GM18873 (cell line): ENCODE measurements around the gene CDCA5.
"Not testable (repeated sequence)": the region's sequence is repeated elsewhere in the genome, so short reads cannot be mapped to it uniquely, and the experiment has no call there.

ENCODE experiments used
- ATAC-seq: cut with Tn5 transposase; IDR thresholded peaks from one replicate; pipeline ENCODE4 v1.9.1; 2021; ENCODE audit warnings: mild to moderate bottlenecking, moderate library complexity, moderate number of reproducible peaks; ENCODE audit not compliant: unreplicated experiment, low FRiP score

CDCA5 gene

DNA sequence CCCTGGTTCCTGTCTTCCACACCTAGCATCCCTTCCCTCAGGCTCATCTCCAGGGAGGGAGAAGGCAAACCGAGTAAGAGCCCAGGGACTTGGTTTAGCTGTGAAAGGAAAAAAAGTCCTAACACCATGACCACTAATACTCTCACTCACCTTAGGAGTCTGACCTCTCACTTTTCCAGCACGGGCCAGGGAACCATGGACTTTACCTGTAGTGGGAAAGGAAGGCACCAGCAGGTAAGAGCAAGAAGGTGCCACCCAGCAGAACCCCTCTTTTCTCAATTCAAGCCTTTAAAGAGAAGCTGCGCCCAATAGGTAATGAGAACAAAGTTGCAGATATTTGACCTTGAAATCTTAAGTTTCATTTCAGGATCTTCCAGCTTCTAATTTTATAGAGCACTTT is 37.0 kb upstream of the CDCA5 start:
- no peak for ATAC-seq

GRCh38 chr11:65119670-65119995 is 35.8 kb upstream of the CDCA5 start:
- no peak for ATAC-seq

DNA sequence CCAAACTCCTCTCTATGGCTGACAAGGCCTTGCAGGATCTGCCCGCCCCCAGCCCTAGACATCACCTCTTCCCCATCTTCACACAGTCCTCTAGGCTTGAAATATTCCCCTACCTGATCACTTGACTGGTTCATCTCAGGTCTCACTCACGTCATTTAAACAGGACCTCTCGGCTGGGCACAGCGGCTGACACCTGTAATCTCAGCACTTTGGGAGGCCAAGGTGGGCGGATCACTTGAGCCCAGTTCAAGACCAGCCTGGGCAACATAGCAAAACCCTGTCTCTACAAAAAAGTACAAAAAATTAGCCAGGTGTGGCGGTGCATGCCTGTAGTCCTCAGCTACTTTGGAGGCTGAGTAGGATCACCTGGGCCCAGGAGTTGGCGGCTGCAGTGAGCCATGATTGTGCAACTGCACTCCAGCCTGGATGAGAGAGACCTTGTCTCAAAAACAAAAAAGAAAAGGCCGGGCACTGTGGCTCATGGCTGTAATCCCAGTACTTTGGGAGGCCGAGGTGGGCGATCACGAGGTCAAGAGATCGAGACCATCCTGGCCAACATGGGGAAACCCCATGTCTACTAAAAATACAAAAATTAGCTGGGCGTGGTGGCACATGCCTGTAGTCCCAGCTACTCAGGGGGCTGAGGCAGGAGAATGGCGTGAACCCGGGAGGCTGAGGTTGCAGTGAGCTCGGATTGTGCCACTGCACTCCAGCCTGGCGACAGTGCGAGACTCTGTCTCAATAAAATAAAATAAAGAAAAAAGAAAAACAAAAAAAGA is 35.2 kb upstream of the CDCA5 start:
- ATAC-seq: not testable (repeated sequence)

DNA sequence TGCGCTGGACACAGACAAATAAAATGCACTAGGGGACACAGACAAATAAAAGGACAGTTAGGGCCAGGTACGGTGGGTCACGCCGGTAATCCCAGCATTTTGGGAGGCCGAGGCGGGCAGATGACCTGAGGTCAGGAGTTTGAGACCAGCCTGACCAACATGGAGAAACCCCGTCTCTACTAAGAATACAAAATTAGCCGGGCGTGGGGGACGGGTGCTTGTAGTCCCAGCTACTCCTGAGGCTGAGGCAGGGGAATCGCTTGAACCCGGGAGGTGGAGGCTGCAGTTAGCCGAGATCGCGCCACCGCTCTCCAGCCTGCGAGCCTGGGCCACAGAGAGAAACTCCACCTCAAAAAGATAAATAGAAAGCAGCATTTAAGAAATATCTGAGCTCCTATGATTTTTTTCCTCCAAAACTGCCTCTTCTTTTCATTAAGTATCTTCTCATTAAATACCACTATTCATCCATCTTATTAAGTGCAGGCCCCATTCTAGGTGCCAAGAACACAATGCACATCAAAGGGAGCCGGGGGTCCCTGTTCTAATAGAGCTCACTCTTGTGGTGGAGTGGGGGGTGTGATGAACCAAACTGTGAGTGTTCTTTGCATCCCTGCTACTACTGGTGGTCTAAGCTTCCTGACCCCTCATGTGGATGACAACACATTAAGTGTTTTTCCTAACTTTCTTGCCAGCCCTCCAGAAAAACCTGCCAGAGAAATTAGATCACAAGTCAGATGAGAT is 34.4 kb upstream of the CDCA5 start:
- no peak for ATAC-seq

- peak; percentile 46 for ATAC-seq
These were observed 33.6 kb upstream of the CDCA5 start, which contains the start of gene ZNHIT2 for GRCh38 chr11:65117206-65118096. TSS of gene ZNHIT2 (minus strand) at chr11:65117701. CDS start at chr11:65117653, 48 bp downstream.

DNA sequence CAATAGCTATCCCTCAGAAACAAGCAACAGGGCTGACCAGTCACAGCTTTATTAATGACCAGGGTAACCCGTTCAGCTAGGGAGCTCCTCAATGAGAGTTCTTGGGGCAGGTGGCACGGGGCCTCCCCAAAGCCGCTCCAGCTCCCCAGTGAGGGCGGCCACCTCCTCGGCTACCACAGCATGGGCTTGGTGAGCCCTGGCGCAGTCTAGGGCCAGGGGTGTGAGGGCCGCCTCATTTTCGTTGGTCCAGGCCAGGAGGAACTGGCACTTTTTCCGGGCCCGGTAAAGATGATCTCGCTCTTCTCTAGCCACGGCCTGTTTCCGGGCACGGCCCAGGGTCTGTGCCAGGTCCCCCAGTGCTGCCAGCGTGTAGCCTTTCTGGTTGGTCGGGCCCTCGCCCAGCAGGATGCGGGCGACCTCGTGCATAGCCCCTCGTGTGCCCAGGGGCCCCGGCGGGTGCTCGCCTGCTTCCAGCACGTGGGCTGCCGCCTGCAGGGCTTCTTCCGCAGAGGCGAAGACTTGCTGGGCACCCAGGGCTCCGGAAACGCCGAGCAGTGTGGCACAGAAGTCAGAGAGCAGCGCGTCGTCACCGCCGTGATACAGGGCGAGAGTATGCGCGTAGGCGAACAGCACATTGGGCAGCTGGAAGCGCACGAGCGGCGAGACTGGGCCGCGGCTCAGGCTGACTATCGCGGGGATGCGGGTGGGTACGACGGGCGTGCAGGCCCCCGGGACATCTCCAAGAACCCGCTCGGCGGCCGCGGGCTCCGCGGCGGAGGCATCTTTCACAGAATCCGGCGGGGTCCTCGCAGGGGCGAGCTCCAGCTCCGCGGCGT is 32.7 kb upstream of the CDCA5 start:
- no peak for ATAC-seq

- no peak for ATAC-seq
These were observed 31.7 kb upstream of the CDCA5 start for GRCh38 chr11:65115361-65116082.

- no peak for ATAC-seq
These were observed 30.8 kb upstream of the CDCA5 start for GRCh38 chr11:65114538-65115171.

DNA sequence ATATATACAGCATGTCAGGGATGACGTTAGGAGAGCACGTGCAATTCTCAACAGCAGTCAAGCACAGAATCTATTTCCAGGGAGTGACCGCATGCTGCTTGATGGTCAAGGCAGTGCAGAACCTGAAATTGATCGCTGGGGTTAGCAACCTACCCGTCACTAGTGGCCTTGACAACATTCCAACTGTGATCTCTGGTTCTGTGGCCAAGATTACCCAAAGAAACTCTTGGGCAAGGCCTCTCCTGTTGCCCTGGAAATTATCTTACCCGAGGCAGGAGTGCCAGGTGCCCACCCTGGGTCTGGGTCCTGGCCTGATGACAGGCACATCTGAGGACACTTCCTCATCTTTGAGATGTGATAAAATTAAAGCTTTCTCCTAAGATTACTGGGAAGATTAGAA is 30.0 kb upstream of the CDCA5 start:
- no peak for ATAC-seq

- no peak for ATAC-seq
These were observed 29.5 kb upstream of the CDCA5 start for GRCh38 chr11:65113361-65113756.

DNA sequence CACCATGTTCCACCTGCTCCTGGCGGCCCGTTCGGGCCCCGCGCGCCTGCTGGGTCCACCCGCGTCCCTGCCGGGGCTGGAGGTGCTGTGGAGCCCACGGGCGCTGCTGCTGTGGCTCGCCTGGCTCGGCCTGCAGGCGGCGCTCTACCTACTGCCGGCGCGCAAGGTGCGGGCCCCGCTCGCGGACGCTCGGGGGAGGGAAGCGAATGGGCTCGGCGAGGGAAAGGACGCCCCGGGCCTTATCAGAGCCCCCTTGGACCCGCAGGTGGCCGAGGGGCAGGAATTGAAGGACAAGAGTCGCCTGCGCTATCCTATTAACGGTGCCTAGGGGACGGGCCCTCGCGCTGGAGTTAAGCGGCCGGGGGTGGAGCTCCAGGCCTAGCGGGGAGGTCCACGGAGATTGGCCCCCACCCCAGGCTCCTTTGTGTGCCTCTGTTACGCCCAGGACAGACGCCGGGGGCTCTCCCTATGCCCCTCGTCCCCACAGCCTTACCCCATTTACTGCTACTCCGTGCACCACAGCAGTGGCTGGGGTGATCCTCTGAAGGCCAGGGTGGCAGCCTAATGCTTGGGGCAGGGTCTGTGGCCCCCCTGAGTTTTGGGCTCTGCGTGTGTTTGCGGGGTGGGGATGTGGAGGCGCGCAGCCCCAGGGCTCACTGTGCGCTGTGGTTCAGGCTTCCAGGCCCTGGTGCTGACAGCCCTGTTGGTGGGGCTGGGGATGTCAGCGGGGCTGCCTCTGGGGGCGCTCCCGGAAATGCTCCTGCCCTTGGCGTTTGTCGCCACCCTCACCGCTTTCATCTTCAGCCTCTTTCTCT is 28.9 kb upstream of the CDCA5 start:
- no peak for ATAC-seq

- peak; percentile 35 for ATAC-seq
These were observed 28.1 kb upstream of the CDCA5 start, which contains the start of gene TM7SF2 for GRCh38 chr11:65111744-65112545. TSS of gene TM7SF2 (plus strand) at chr11:65111872. CDS start at chr11:65112016, 144 bp downstream.

- ATAC-seq: no peak
These were observed 27.4 kb upstream of the CDCA5 start for GRCh38 chr11:65111159-65111743.

- ATAC-seq: no peak
These were observed 26.6 kb upstream of the CDCA5 start for GRCh38 chr11:65110354-65110861.

DNA sequence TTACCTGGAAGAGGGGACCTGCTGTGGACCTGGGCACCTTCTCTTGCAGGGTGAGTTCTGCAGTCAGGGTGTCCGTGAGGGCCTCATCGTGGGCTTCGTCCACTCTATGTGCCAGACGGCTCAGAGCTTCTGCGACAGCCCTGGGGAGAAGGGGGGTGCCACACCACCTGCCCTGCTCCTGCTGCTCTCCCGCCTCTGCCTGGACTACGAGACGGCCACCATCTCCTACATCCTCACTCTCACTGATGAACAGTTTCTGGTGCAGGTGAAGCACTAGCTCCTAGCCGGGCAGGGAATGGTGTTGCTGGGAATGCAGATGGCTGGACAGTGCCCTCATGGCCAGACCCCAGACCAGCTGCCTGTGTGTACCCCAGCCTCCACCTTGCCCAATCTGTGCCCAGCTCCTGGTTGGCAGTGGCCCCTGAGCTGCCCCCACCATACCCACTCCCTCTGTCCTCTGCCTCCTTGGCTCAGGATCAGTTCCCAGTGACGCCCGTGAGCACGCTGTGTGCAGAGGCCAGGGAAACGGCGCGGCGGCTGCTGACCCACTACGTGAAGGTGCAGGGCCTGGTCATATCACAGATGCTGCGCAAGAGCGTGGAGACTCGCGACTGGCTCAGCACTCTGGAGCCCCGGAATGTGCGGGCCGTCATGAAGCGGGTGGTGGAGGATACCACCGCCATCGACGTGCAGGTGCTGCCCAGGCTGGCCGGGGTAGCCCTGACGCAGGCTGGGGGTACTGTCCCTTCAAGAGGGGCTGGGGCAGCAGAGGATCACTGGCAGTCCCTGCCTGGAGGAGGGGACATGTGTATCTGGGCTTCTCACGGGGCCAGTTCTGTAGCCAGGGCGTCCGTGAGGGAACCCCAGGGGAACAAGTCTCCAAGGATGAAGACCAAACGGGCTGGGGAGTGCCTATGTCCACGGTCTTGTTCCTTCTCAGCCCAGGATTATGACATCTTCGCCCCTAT is 25.7 kb upstream of the CDCA5 start:
- ATAC-seq: no peak
